Activated CD8-positive, alpha-beta memory T cell treated with anti-CD3 and anti-CD28 coated beads for 48 hours (primary cell): ENCODE results near the gene TMEM242.

ENCODE experiments used
- DNase-seq, 3 experiments: peaks; one replicate each; pipeline ENCODE4 v3.0.0-alpha.2; 2020; ENCODE audit warnings: low read depth in 2 of 3, low spot score in 2 of 3

Gene TMEM242

DNA sequence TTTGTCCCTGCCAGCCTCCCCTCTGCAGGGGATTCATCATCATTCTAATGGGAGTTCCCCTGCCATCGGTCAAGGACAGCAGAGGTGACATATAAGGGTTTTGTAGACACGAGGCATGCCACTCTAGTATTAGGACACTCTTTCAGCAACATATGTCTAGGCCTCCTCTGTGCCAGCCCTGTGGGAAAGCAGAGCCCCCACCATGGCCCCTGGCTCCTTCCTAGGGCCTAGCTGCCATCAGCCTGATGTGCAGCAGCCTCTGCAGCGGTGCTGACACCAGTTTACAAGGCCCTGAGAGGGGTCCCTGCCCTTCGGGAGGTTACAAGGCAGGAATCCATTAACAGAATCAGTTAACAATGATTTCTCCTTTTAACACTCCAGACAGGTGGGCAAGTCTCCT, 32.5 kb downstream of the TMEM242 start:
- no peak for DNase-seq

DNA sequence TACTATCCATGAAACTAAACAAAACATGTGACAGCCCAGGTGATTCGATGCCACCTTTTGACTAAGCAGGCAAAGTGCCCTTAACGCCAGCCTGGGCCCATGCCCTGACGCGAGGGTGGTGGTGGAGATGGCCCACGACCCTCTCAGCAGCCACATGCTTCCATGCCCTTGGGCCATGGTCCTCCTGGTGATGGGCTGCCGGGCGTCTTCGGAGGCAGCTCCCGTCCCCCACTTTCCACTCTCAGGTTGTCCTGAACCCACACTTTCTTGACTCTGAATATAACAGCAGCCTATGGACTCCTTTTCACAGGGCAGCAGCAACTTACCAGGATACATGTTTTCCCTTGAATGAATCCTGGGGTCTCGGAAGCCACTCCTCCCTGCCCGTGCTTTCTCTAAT, 33.6 kb downstream of the TMEM242 start:
- no peak for DNase-seq

GRCh38 chr6:157288575-157288974, 34.7 kb downstream of the TMEM242 start:
- no peak for DNase-seq

DNA sequence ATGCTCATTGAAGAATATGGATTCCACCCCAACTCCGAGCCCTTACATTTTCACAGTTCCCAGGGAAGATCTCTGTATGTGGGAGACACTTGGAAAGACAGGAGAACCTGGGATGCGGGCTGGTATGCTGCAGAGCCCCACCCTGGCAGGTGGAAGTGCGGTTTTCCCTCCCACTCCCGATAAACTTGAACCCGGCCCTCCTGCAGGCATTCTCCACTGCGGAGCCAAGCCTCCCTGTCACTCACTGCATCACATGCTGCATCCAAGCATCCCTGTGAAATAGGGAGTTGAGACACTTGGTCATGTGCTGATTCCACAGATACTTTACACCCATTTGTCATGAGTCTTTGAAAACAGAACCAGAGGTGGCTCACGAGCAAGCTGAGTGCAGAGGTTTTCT, 35.4 kb downstream of the TMEM242 start:
- no peak for DNase-seq

- no peak for DNase-seq
Measured at GRCh38 chr6:157287247-157287850, 36.0 kb downstream of the TMEM242 start.

- no peak for DNase-seq
Measured at GRCh38 chr6:157285422-157285779, 37.9 kb downstream of the TMEM242 start.

DNA sequence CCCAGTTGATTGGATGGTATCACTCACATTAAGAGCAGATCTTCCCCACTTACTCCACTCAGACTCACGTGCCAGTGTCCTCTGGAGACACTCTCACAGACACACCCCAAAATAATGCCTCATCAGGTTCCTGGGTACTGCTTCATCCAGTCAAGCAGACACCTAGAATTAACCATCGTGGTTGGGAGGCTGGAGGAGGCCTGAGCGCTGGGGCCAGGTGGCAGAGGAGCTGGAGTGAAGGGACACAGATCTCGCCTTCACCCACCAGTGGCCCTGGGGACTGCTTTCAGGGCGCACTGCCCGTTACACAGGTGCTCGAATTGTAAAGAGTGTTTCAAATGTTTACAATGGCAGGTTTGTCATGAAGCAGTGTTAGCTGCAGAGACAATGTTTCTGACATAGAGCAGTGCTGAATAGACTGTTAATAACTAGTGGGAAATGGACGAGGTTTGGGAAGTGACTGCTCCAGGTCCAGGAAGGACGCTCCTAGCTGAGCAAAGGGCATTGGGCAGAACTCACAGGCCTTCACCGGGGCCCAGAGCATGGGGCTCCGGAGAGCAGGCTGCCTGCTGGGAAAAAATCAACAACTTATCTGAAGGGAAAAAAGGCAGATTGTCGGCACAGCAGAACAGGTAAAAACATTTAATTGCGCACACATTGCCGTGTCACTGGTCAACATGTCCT, 38.4 kb downstream of the TMEM242 start:
- DNase-seq = no peak

GRCh38 chr6:157283900-157284737, 39.2 kb downstream of the TMEM242 start:
- no peak for DNase-seq

DNA sequence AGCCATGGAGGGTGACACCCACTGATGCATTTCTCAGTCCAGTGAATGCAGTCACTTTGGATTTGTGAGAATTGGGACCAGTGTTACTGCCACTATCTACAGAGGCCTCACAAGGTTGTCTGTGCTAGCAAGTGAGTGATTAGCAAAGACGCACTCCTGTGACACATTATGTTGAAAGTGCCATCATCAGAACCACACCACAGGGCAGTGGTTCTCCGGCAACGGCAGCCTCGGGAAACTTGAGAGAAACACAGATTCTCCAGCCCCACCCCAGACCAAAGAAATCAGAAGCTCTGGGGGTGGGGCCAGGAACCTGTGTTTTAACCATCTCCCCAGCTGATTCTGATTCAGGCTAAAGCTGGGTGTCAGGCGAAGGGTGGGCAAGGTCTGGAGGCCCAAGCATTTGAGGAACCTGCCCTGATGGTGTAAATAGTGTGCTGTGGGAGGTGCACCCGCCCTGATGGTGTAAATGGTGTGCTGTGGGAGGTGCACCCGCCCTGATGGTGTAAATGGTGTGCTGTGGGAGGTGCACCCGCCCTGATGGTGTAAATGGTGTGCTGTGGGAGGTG, 39.9 kb downstream of the TMEM242 start:
- no peak for DNase-seq

DNA sequence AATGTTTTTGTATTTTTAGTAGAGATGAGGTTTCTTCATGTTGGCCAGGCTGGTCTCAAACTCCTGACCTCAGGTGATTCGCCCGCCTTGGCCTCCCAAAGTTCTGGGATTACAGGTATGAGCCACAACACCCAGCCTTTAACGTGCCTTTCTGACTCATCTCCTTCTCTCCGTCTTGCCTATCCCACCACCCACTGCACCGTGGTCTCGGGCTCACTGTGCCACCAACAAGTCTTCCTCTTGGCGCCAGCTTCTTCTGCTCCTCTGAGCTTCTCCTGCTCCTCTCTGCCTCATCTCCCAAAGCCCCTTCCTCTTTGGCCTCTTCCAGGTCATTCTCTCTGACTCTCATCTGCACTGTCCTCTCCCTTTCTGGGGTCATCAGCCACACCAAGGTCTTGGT, 41.0 kb downstream of the TMEM242 start:
- DNase-seq = no peak

DNA sequence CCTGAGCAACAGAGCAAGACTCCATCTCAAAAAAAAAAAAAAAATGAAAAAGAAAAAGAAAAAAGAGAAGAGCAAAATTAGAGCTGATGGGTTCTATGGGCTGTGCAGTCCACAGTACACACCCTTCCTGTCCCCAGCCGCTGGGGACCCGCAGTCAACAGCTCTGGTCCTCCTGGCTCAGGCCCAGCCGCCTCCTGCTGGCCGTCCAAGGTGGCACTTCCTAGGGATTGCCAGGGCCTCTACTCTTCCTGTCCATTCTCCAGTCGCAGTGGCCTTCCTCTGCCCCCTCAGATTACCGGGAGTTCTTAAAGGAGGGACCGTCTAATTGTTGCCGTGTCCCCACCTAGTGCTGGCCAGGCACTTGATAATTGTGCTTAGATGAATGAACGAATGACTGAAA, 41.7 kb downstream of the TMEM242 start:
- no peak for DNase-seq

DNA sequence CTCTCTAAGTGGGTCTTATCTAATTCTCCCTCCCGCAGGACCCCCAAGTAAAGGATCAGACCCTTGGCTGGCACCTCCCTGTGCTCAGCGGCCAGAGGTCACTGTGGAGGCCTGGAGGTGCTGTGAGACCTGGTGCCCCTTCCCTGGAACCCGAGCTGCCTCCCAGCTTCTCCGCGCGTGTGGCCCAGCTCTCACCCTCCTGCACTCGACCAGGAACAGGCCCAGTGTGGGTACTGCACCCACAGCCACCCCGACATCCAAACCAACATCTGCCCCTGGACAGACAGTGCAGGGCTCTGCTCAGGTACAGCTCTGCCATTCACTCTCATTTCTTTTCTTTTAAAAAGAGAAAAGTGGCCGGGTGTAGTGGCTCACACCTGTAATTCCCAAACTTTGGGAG, 42.4 kb downstream of the TMEM242 start:
- DNase-seq = no peak

- no peak for DNase-seq
Measured at GRCh38 chr6:157280157-157280556, 43.2 kb downstream of the TMEM242 start.

- DNase-seq = no peak
Measured at GRCh38 chr6:157278171-157278570, 45.1 kb downstream of the TMEM242 start.

- no peak for DNase-seq
Measured at GRCh38 chr6:157276731-157277130, 46.6 kb downstream of the TMEM242 start.

DNA sequence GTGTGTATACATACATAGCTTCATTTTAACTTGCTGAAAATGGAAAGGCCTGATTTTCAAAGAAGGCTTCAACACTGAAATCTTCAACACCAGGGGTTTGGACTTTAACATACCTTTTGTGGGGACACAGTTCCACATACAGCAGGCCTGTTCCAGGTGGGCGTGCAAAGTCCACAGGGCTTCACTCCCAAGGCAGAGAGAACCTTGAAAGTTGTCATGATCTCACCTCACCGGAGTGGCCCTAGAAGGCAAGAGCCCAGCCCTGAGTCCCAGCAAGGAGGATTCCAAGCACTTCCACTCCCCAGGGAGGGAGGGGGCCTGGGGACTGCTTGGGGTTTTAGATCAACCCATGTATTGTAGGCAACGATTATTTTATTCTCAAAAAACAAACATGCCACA, 47.2 kb downstream of the TMEM242 start:
- no peak for DNase-seq

GRCh38 chr6:157274471-157275226, 48.7 kb downstream of the TMEM242 start:
- DNase-seq = peak; percentile 61 to 72 (median 70)

- peak; percentile 21 to 40 (median 36) for DNase-seq
Measured at GRCh38 chr6:157273756-157274470, 49.4 kb downstream of the TMEM242 start.

- DNase-seq = no peak
Measured at GRCh38 chr6:157272866-157273755, 50.2 kb downstream of the TMEM242 start.

- DNase-seq = no peak
Measured at GRCh38 chr6:157272372-157272771, 50.9 kb downstream of the TMEM242 start.
